Mesenchymal stem cell (in vitro differentiated cells and primary cell): ENCODE measurements around the gene ZDHHC1.
A peak's percentile ranks its signal among the peaks of the same experiment; 100 is the strongest.

ENCODE experiments used
- DNase-seq: peaks from one replicate; pipeline ENCODE4 v3.0.0-alpha.2; 2013
- H2AFZ ChIP-seq: one replicate; pipeline ENCODE4 v1.6.1; 2013; ENCODE audit warnings: low read depth, mild to moderate bottlenecking, control low read depth, inconsistent platforms, low read length, moderate library complexity
- H2AK5ac ChIP-seq: 2 replicates; pipeline ENCODE4 v1.6.1; 2013; ENCODE audit warnings: low read length, moderate library complexity, mild to moderate bottlenecking, inconsistent platforms; ENCODE audit not compliant: severe bottlenecking
- H2BK120ac ChIP-seq: one replicate; pipeline ENCODE4 v1.6.1; 2013; ENCODE audit warnings: low read depth, mild to moderate bottlenecking, inconsistent platforms, low read length, moderate library complexity
- H2BK12ac ChIP-seq, 2 experiments: one replicate each; pipeline ENCODE4 v1.6.1; 2013; ENCODE audit warnings: inconsistent platforms in 2 of 2, low read length in 2 of 2, mild to moderate bottlenecking in 2 of 2, moderate library complexity in 2 of 2, control low read depth in 1 of 2
- H2BK15ac ChIP-seq: one replicate; pipeline ENCODE4 v1.6.1; 2013; ENCODE audit warnings: mild to moderate bottlenecking, low read depth, inconsistent platforms; ENCODE audit not compliant: poor library complexity, severe bottlenecking
- H2BK5ac ChIP-seq: 2 replicates; pipeline ENCODE4 v1.6.1; 2013; ENCODE audit warnings: low read depth, mild to moderate bottlenecking, low read length, control low read depth, inconsistent platforms; ENCODE audit not compliant: poor library complexity, severe bottlenecking
- H3K14ac ChIP-seq, 2 experiments: one replicate each; pipeline ENCODE4 v1.6.1; 2013; ENCODE audit warnings: inconsistent platforms in 2 of 2, low read length in 2 of 2, control low read depth in 1 of 2, mild to moderate bottlenecking in 1 of 2, moderate library complexity in 1 of 2
- H3K18ac ChIP-seq, 2 experiments: one replicate each; pipeline ENCODE4 v1.6.1; 2013; ENCODE audit warnings: inconsistent platforms in 2 of 2, low read length in 2 of 2, control low read depth in 1 of 2, low read depth in 1 of 2, mild to moderate bottlenecking in 1 of 2
- H3K23ac ChIP-seq, 2 experiments: one replicate each; pipeline ENCODE4 v1.6.1; 2013; ENCODE audit warnings: inconsistent platforms in 2 of 2, low read length in 2 of 2, mild to moderate bottlenecking in 2 of 2, moderate library complexity in 2 of 2, control low read depth in 1 of 2
- H3K27ac ChIP-seq: 2 replicates; pipeline ENCODE4 v1.5.1; 2013; ENCODE audit warnings: mild to moderate bottlenecking, moderate library complexity, low read length, control low read depth, inconsistent platforms; ENCODE audit not compliant: poor library complexity, severe bottlenecking
- H3K27me3 ChIP-seq, 2 experiments: 2 replicates each; pipeline versions ENCODE4 v1.6.1 to v1.7.0; 2013; ENCODE audit warnings: low read length in 2 of 2, mild to moderate bottlenecking in 2 of 2, moderate library complexity in 2 of 2, control low read depth in 1 of 2, inconsistent platforms in 1 of 2; ENCODE audit not compliant: control insufficient read depth in 1 of 2, insufficient read depth in 1 of 2
- H3K36me3 ChIP-seq, 2 experiments: 2 replicates each; pipeline versions ENCODE4 v1.6.1 to v1.7.0; 2013; ENCODE audit warnings: low read length in 2 of 2, control low read depth in 1 of 2, inconsistent platforms in 1 of 2, low read depth in 1 of 2, mild to moderate bottlenecking in 1 of 2; ENCODE audit not compliant: insufficient read depth in 2 of 2, control insufficient read depth in 1 of 2
- H3K4ac ChIP-seq, 2 experiments: one replicate each; pipeline ENCODE4 v1.6.1; 2013; ENCODE audit warnings: inconsistent platforms in 2 of 2, low read length in 2 of 2, mild to moderate bottlenecking in 2 of 2, moderate library complexity in 2 of 2, control low read depth in 1 of 2, low read depth in 1 of 2
- H3K4me1 ChIP-seq: 2 replicates; pipeline ENCODE4 v1.6.1; 2013; ENCODE audit warnings: low read depth, low read length, control low read depth; ENCODE audit not compliant: control insufficient read depth, insufficient read depth
- H3K4me2 ChIP-seq: 2 replicates; pipeline ENCODE4 v1.6.1; 2013; ENCODE audit warnings: low read length, mild to moderate bottlenecking, inconsistent platforms; ENCODE audit not compliant: poor library complexity, severe bottlenecking
- H3K4me3 ChIP-seq, 2 experiments: 2 replicates each; pipeline versions ENCODE4 v1.5.1 to v1.7.0; 2013; ENCODE audit warnings: low read length in 2 of 2, mild to moderate bottlenecking in 2 of 2, control low read depth in 1 of 2, low read depth in 1 of 2; ENCODE audit not compliant: insufficient read depth in 1 of 2
- H3K79me1 ChIP-seq: replicated peaks from 2 replicates; pipeline ENCODE4 v1.6.1; 2013; ENCODE audit warnings: mild to moderate bottlenecking, control low read depth, low read length, inconsistent platforms; ENCODE audit not compliant: poor library complexity, severe bottlenecking
- H3K9ac ChIP-seq: 2 replicates; pipeline ENCODE4 v1.7.0; 2013; ENCODE audit warnings: mild to moderate bottlenecking, low read length, moderate library complexity
- H3K9me3 ChIP-seq: 2 replicates; pipeline ENCODE4 v1.7.0; 2013; ENCODE audit warnings: mild to moderate bottlenecking, low read length; ENCODE audit not compliant: control insufficient read depth
- H4K8ac ChIP-seq: one replicate; pipeline ENCODE4 v1.6.1; 2013; ENCODE audit warnings: inconsistent platforms, mild to moderate bottlenecking, low read length, moderate library complexity
- H4K91ac ChIP-seq: one replicate; pipeline ENCODE4 v1.6.1; 2013; ENCODE audit warnings: mild to moderate bottlenecking, low read length, inconsistent platforms
- WGBS: methylation state at CpG from one replicate; pipeline ENCODE4 v1.1.7; 2013; ENCODE audit warnings: mixed read lengths; 5-methylcytosine and 5-hydroxymethylcytosine counted together

The ZDHHC1 gene

DNA sequence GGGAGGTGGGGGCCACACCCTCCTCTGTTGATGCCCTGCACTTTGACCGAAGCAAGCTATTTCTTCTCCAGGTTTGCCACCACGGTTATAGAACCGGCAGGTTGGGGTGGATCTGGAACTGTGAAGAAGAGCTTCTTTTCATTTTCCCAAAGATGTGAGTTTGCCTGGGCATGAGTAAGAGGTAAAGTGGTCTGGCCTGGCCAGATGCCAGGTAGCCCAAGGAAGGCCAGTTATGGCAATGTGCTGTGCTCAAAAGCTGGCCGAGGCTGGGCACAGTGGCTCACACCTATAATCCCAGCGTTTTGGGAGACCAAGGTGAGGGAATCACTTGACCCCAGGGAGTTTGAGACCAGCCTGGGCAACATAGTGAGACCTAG is 46.0 kb upstream of the ZDHHC1 start:
- Histone ChIP-seq H2BK15ac (no peak overlapping the region), H4K8ac (no peak overlapping the region), H2AK5ac (no peak overlapping the region), H3K9ac (peak overlapping the region; percentile 25), H4K91ac (no peak overlapping the region), H3K23ac (no peak overlapping the region), H3K36me3 (peaks cover 22 to 42% of the 10 kb centered on the region in 2 experiments), H3K4me2 (no peak overlapping the region), H3K27ac (no peak overlapping the region), H3K4ac (no peak overlapping the region), H3K18ac (no peak overlapping the region), H2AFZ (no peak overlapping the region), H3K14ac (no peak overlapping the region), H2BK12ac (no peak overlapping the region), H3K79me1 (peaks cover 59% of the 10 kb centered on the region), H2BK5ac (no peak overlapping the region), H3K4me3 (no peak overlapping the region), H3K27me3 (no peaks in the 10 kb centered on the region), H3K9me3 (no peaks in the 10 kb centered on the region), H2BK120ac (no peak overlapping the region), H3K4me1 (peaks cover 56% of the 10 kb centered on the region)
- WGBS, result 93% methylated on average over 5 of the region's 5 CpGs
- DNase-seq, result no peak

DNA sequence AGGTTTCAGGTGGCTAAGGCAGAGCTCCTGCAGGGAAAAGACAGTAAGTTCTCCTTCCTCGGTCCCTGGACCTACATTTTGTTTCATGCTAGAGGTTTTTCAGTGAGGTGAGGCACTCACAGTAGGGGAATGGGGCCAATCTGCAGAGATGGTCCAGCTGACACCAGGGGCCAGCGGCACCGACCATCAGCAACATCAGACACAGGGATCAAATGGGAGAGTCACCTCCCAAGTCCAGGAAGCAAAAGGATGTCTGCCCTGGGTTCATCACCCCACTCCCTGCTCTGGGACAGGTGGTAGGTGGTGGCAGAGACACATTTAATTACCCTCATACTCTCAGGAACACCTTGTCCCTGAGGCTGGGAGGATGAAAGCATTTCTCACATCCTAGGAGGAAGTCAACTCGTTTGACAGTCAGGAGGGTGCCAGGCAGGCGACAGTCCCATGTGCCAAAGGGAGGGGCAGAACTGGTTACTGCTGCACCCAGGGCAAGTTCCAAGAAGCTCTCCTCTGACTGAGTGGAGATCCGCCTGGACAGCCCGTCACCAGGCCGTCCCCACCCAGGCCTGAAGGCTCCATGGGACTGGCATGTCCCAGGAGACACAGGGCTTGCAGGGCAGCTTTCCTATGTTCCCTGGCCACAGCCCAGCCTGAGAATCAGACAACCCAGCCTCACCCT is 45.5 kb upstream of the ZDHHC1 start:
- H3K18ac ChIP-seq, result no peak overlapping the region
- H3K4ac ChIP-seq, result no peak overlapping the region
- no peak overlapping the region for H2BK120ac ChIP-seq
- H3K4me3 ChIP-seq, result no peak overlapping the region
- no peak overlapping the region for H2AFZ ChIP-seq
- H2AK5ac ChIP-seq, result no peak overlapping the region
- peak overlapping the region; percentile 25 for H3K9ac ChIP-seq
- H3K4me1 ChIP-seq, result peaks cover 55% of the 10 kb centered on the region
- peaks cover 59% of the 10 kb centered on the region for H3K79me1 ChIP-seq
- peaks cover 22 to 42% of the 10 kb centered on the region in 2 experiments for H3K36me3 ChIP-seq
- H3K27me3 ChIP-seq, result no peaks in the 10 kb centered on the region
- no peak overlapping the region for H2BK15ac ChIP-seq
- H3K14ac ChIP-seq, result no peak overlapping the region
- H4K91ac ChIP-seq, result no peak overlapping the region
- H3K27ac ChIP-seq, result no peak overlapping the region
- H2BK12ac ChIP-seq, result no peak overlapping the region
- no peak for DNase-seq
- H2BK5ac ChIP-seq, result no peak overlapping the region
- no peak overlapping the region for H4K8ac ChIP-seq
- no peaks in the 10 kb centered on the region for H3K9me3 ChIP-seq
- 88% methylated on average over 6 of the region's 8 CpGs for WGBS
- H3K23ac ChIP-seq, result no peak overlapping the region
- no peak overlapping the region for H3K4me2 ChIP-seq

DNA sequence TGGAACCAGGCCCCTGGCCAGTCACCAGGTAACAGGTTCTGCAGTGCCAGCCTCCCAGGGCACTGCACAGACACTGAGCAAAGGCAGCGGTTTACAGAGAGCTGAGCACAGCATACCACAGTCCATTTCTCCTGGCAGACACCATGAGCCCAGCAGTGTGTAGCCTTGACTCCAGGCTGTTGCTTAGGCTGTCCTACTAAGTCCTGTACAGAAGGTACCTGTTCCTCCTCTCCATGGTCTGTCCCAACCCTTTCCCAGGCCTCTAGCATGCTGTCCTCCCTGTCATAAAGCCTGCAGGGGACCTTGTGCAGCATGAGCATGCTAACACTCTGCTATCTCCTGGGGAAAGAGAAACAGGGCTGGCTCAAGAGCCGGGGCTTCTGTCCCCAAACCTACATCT is 44.7 kb upstream of the ZDHHC1 start:
- Histone ChIP-seq H3K27me3 (no peaks in the 10 kb centered on the region), H3K14ac (no peak overlapping the region), H3K4ac (no peak overlapping the region), H3K9me3 (no peaks in the 10 kb centered on the region), H2AK5ac (no peak overlapping the region), H2BK5ac (no peak overlapping the region), H2BK12ac (no peak overlapping the region), H3K18ac (no peak overlapping the region), H3K4me1 (peaks cover 51% of the 10 kb centered on the region), H4K8ac (no peak overlapping the region), H3K36me3 (peaks cover 22 to 42% of the 10 kb centered on the region in 2 experiments), H3K4me3 (no peak overlapping the region), H4K91ac (no peak overlapping the region), H3K23ac (no peak overlapping the region), H3K79me1 (peaks cover 58% of the 10 kb centered on the region), H3K9ac (no peak overlapping the region), H3K27ac (no peak overlapping the region), H2AFZ (no peak overlapping the region), H2BK15ac (no peak overlapping the region), H3K4me2 (no peak overlapping the region), H2BK120ac (no peak overlapping the region)
- DNase-seq, result no peak
- 100% methylated on average over 1 of the region's 2 CpGs for WGBS

DNA sequence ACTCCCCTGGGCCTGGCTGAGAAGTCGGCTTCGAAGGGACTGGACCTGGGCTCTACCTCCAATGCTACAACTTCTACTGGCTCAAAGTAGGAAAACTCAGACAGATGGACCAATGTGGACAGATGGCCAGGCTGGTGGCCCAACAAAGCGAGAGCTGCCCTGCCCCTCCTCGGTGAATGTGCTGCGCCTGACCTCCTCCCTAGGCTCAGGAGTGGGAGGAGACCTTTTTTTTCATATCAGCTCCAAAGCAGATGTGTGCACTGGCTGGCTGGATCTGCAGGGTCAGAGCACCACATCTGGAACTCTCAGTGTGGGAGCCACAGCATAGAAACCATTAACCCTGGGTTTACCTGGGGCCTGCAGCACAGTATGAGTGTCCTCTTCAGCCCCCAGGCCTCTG is 43.9 kb upstream of the ZDHHC1 start:
- H2AK5ac ChIP-seq, result no peak overlapping the region
- H2BK15ac ChIP-seq, result peak overlapping the region; percentile 4
- no peak overlapping the region for H2BK12ac ChIP-seq
- no peak overlapping the region for H2BK5ac ChIP-seq
- no peak overlapping the region for H3K27ac ChIP-seq
- peaks cover 22 to 45% of the 10 kb centered on the region in 2 experiments for H3K36me3 ChIP-seq
- no peak overlapping the region for H3K23ac ChIP-seq
- no peaks in the 10 kb centered on the region for H3K9me3 ChIP-seq
- WGBS, result 96% methylated on average over 5 of the region's 5 CpGs
- no peak overlapping the region for H3K4ac ChIP-seq
- H3K79me1 ChIP-seq, result peaks cover 61% of the 10 kb centered on the region
- DNase-seq, result no peak
- no peak overlapping the region for H2BK120ac ChIP-seq
- H4K91ac ChIP-seq, result no peak overlapping the region
- no peak overlapping the region for H3K14ac ChIP-seq
- no peaks in the 10 kb centered on the region for H3K27me3 ChIP-seq
- H2AFZ ChIP-seq, result no peak overlapping the region
- no peak overlapping the region for H4K8ac ChIP-seq
- H3K4me3 ChIP-seq, result no peak overlapping the region
- peaks cover 44% of the 10 kb centered on the region for H3K4me1 ChIP-seq
- no peak overlapping the region for H3K18ac ChIP-seq
- H3K9ac ChIP-seq, result no peak overlapping the region
- no peak overlapping the region for H3K4me2 ChIP-seq
